Muscle of arm (tissue), 14 donors: ENCODE results near the gene TCEAL8. TPM values are rescaled to one million over a fixed set of nuclear protein-coding genes. Genes with fewer than 3 reads are reported as not detected.
A peak's percentile ranks its signal among the peaks of the same experiment; 100 is the strongest.
"Not testable (repeated sequence)": the region's sequence is repeated elsewhere in the genome, so short reads cannot be mapped to it uniquely, and the experiment has no call there.

Experiments used
- DNase-seq: peaks from one replicate; pipeline ENCODE4 v3.0.0-alpha.2; 2013
- long read RNA-seq, 11 donors: transcript quantifications; one replicate each; lab custom pipeline, GENCODE V29; 2026
- polyA plus RNA-seq, 12 donors: library from polyadenylated mRNA; unstranded; fragments of 120-200 nt; gene quantifications; one replicate each; pipeline ENCODE4 v1.2.1, GENCODE V29; 2013; ENCODE audit not compliant: insufficient read length in 12 of 12

Gene TCEAL8
- polyA plus RNA-seq = 100 to 1,000 TPM in 10 of 12 donors, 10 to 100 TPM in 1, not detected in 1; 93.3 to 180 (median 140) TPM
- long read RNA-seq, donor 1, transcript TCEAL8-201 (2 exons, 1,131 nt) = minor isoform, 21 of 94 reads
- long read RNA-seq, donor 1, transcript TCEAL8-202 (3 exons, 1,222 nt) = major isoform, 65 of 94 reads
- long read RNA-seq, donor 1, partial matches to known transcripts = 8 of 94 reads
- long read RNA-seq, donor 1, other reads (novel, unspliced or antisense) = 0 of 94 reads
- long read RNA-seq, donor 2, transcript TCEAL8-201 (2 exons, 1,131 nt) = minor isoform, 23 of 86 reads
- long read RNA-seq, donor 2, transcript TCEAL8-202 (3 exons, 1,222 nt) = major isoform, 54 of 86 reads
- long read RNA-seq, donor 2, partial matches to known transcripts = 9 of 86 reads
- long read RNA-seq, donor 2, other reads (novel, unspliced or antisense) = 0 of 86 reads
- long read RNA-seq, donor 3, transcript TCEAL8-202 (3 exons, 1,222 nt) = major isoform, 31 of 40 reads
- long read RNA-seq, donor 3, transcript TCEAL8-201 (2 exons, 1,131 nt) = minor isoform, 9 of 40 reads
- long read RNA-seq, donor 3, partial matches to known transcripts = 0 of 40 reads
- long read RNA-seq, donor 3, other reads (novel, unspliced or antisense) = 0 of 40 reads
- long read RNA-seq, donor 4, transcript TCEAL8-202 (3 exons, 1,222 nt) = major isoform, 28 of 43 reads
- long read RNA-seq, donor 4, transcript TCEAL8-201 (2 exons, 1,131 nt) = minor isoform, 15 of 43 reads
- long read RNA-seq, donor 4, partial matches to known transcripts = 0 of 43 reads
- long read RNA-seq, donor 4, other reads (novel, unspliced or antisense) = 0 of 43 reads
- long read RNA-seq, donor 5, transcript TCEAL8-202 (3 exons, 1,222 nt) = major isoform, 81 of 789 reads
- long read RNA-seq, donor 5, transcript TCEAL8-201 (2 exons, 1,131 nt) = minor isoform, 16 of 789 reads
- long read RNA-seq, donor 5, partial matches to known transcripts = 665 of 789 reads
- long read RNA-seq, donor 5, other reads (novel, unspliced or antisense) = 27 of 789 reads
- long read RNA-seq, donor 6, transcript TCEAL8-202 (3 exons, 1,222 nt) = major isoform, 33 of 52 reads
- long read RNA-seq, donor 6, transcript TCEAL8-201 (2 exons, 1,131 nt) = minor isoform, 14 of 52 reads
- long read RNA-seq, donor 6, partial matches to known transcripts = 5 of 52 reads
- long read RNA-seq, donor 6, other reads (novel, unspliced or antisense) = 0 of 52 reads
- long read RNA-seq, donor 7, transcript TCEAL8-201 (2 exons, 1,131 nt) = minor isoform, 8 of 39 reads
- long read RNA-seq, donor 7, transcript TCEAL8-202 (3 exons, 1,222 nt) = major isoform, 31 of 39 reads
- long read RNA-seq, donor 7, partial matches to known transcripts = 0 of 39 reads
- long read RNA-seq, donor 7, other reads (novel, unspliced or antisense) = 0 of 39 reads
- long read RNA-seq, donor 8, transcript TCEAL8-201 (2 exons, 1,131 nt) = minor isoform, 37 of 134 reads
- long read RNA-seq, donor 8, transcript TCEAL8-202 (3 exons, 1,222 nt) = major isoform, 82 of 134 reads
- long read RNA-seq, donor 8, partial matches to known transcripts = 15 of 134 reads
- long read RNA-seq, donor 8, other reads (novel, unspliced or antisense) = 0 of 134 reads
- long read RNA-seq, donor 9, transcript TCEAL8-202 (3 exons, 1,222 nt) = major isoform, 46 of 72 reads
- long read RNA-seq, donor 9, transcript TCEAL8-201 (2 exons, 1,131 nt) = minor isoform, 11 of 72 reads
- long read RNA-seq, donor 9, partial matches to known transcripts = 15 of 72 reads
- long read RNA-seq, donor 9, other reads (novel, unspliced or antisense) = 0 of 72 reads
- long read RNA-seq, donor 10, transcript TCEAL8-201 (2 exons, 1,131 nt) = minor isoform, 10 of 61 reads
- long read RNA-seq, donor 10, transcript TCEAL8-202 (3 exons, 1,222 nt) = major isoform, 51 of 61 reads
- long read RNA-seq, donor 10, partial matches to known transcripts = 0 of 61 reads
- long read RNA-seq, donor 10, other reads (novel, unspliced or antisense) = 0 of 61 reads
- long read RNA-seq, donor 11, transcript TCEAL8-201 (2 exons, 1,131 nt) = minor isoform, 17 of 107 reads
- long read RNA-seq, donor 11, transcript TCEAL8-202 (3 exons, 1,222 nt) = major isoform, 63 of 107 reads
- long read RNA-seq, donor 11, partial matches to known transcripts = 27 of 107 reads
- long read RNA-seq, donor 11, other reads (novel, unspliced or antisense) = 0 of 107 reads

GRCh38 chrX:103254921-103255493 lies at the start of gene TCEAL8:
TCEAL8 (minus strand) TSS chrX:103255155; CDS start chrX:103253979, 1,176 bp downstream.
- DNase-seq = peak; percentile 86

- no peak for DNase-seq
Measured at GRCh38 chrX:103304705-103305104, 49.8 kb upstream of the TCEAL8 start.

- DNase-seq = no peak
Measured at GRCh38 chrX:103293118-103293517, 38.2 kb upstream of the TCEAL8 start.

- DNase-seq = no peak
Measured at GRCh38 chrX:103279624-103280023, 24.7 kb upstream of the TCEAL8 start.

- peak; percentile 57 for DNase-seq
Measured at GRCh38 chrX:103276581-103277002, 21.6 kb upstream of the TCEAL8 start, which contains the start of gene TCEAL5. TCEAL5 (minus strand) TSS chrX:103276750; CDS start chrX:103274563, 2,187 bp downstream.

GRCh38 chrX:103275947-103276567 lies 21.1 kb upstream of the TCEAL8 start:
- peak; percentile 4 for DNase-seq

GRCh38 chrX:103274284-103274683 lies 19.3 kb upstream of the TCEAL8 start:
- DNase-seq = no peak

- no peak for DNase-seq
Measured at GRCh38 chrX:103258275-103258674, 3.3 kb upstream of the TCEAL8 start.

- DNase-seq = no peak
Measured at GRCh38 chrX:103256651-103257050, 1.7 kb upstream of the TCEAL8 start.

GRCh38 chrX:103254171-103254824 lies 657 bp downstream of the TCEAL8 start:
- peak; percentile 62 for DNase-seq

- peak; percentile 2 for DNase-seq
Measured at GRCh38 chrX:103253608-103254007, 1.3 kb downstream of the TCEAL8 start.

- DNase-seq = no peak
Measured at GRCh38 chrX:103250977-103251376, 4.0 kb downstream of the TCEAL8 start.

GRCh38 chrX:103249805-103250204 lies 5.2 kb downstream of the TCEAL8 start:
- no peak for DNase-seq

- DNase-seq = peak; percentile 15
Measured at GRCh38 chrX:103248553-103248952, 6.4 kb downstream of the TCEAL8 start.

GRCh38 chrX:103240155-103240554 lies 14.8 kb downstream of the TCEAL8 start:
- no peak for DNase-seq

GRCh38 chrX:103236296-103236695 lies 18.7 kb downstream of the TCEAL8 start:
- DNase-seq = no peak

GRCh38 chrX:103235608-103236007 lies 19.3 kb downstream of the TCEAL8 start:
- not testable (repeated sequence) for DNase-seq

- DNase-seq = no peak
Measured at GRCh38 chrX:103234869-103235268, 20.1 kb downstream of the TCEAL8 start.
